ENCODE data around the gene DCST1. TPM values are rescaled to one million over a fixed set of nuclear protein-coding genes. Genes with fewer than 3 reads are reported as not detected.

DCST1 gene
- total and polyA plus RNA-seq, 2 of the 13 experiments (the other 11 are each of a cell fraction or from before 2014, with no cell fraction given), result 0.04 TPM; not detected in 1

DNA sequence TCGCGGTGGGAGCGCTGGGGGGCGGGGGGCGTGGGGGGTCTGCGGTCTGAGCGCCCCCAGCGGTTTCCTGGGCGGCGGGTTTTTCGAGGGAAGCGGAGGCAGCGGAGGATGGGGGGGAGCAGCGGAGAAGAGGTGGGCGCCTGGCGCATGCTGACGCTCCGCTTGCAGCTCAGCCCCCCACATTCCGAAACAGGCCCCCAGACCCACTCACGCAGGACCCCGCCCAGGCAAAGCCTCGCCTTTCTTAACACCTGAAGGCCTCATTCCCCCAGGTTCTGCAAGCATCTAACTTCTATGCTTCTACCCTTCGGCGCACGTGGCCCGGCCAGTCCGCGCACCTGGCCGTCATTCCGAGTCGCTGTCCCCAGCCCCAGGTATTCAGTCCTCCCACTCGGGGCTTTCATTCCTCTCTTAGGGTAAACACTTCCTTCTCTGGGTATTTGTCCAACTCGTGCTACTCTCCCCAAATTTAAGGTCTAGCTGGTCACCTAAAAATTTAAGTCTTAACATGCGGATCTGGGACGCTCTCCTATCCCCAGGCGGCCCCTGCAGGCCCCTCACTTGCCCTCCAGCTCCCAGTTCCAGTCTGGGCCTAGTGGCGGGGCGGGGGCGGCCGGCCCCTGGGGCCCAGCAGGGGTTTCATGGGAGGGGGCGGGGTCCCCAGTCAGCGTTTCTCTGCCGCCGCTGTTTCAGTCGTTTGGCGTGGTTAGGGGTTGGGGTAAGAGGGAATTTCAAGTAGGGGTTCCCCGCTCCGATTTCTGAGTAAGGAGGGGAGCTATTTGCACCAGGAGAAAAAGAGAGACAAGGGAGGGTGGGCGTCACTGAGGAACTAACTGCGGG, 33.8 kb upstream of the DCST1 start (continued):
- TF ChIP-seq STAT6 (CRISPR knock-in tag; IDR thresholded peaks at IDR 0.05; ENCODE audit: borderline replicate concordance) (no peak), FIP1L1 (IDR thresholded peaks at IDR 0.05; ENCODE audit: borderline replicate concordance, insufficient read depth, low read depth, low read length) (0 out of 2 replicates have a peak, but pooled peaks have one; percentile 22), ZNF616 (CRISPR knock-in tag; IDR thresholded peaks at IDR 0.05; ENCODE audit: low read depth) (no peak), ZBTB38 (CRISPR knock-in tag; IDR thresholded peaks at IDR 0.05) (peak; percentile 29; the same call in 1 of the 2 replicates), MTF1 (CRISPR knock-in tag; IDR thresholded peaks at IDR 0.05) (no peak), ZBTB3 (CRISPR knock-in tag; IDR thresholded peaks at IDR 0.05; ENCODE audit: borderline replicate concordance, low read depth) (0 out of 2 replicates have a peak, but pooled peaks have one; percentile 11), PRDM15 (CRISPR knock-in tag; IDR thresholded peaks at IDR 0.05) (peak; percentile 94), HNRNPL (IDR thresholded peaks at IDR 0.05; ENCODE audit: low read depth, low read length) (0 out of 2 replicates have a peak, but pooled peaks have one; percentile 19), ZNF264 (CRISPR knock-in tag; IDR thresholded peaks at IDR 0.05) (peak; percentile 44; the same call in 1 of the 2 replicates), HOXA7 (CRISPR knock-in tag; IDR thresholded peaks at IDR 0.05) (no peak)
- TF ChIP-seq, protein P1, sequence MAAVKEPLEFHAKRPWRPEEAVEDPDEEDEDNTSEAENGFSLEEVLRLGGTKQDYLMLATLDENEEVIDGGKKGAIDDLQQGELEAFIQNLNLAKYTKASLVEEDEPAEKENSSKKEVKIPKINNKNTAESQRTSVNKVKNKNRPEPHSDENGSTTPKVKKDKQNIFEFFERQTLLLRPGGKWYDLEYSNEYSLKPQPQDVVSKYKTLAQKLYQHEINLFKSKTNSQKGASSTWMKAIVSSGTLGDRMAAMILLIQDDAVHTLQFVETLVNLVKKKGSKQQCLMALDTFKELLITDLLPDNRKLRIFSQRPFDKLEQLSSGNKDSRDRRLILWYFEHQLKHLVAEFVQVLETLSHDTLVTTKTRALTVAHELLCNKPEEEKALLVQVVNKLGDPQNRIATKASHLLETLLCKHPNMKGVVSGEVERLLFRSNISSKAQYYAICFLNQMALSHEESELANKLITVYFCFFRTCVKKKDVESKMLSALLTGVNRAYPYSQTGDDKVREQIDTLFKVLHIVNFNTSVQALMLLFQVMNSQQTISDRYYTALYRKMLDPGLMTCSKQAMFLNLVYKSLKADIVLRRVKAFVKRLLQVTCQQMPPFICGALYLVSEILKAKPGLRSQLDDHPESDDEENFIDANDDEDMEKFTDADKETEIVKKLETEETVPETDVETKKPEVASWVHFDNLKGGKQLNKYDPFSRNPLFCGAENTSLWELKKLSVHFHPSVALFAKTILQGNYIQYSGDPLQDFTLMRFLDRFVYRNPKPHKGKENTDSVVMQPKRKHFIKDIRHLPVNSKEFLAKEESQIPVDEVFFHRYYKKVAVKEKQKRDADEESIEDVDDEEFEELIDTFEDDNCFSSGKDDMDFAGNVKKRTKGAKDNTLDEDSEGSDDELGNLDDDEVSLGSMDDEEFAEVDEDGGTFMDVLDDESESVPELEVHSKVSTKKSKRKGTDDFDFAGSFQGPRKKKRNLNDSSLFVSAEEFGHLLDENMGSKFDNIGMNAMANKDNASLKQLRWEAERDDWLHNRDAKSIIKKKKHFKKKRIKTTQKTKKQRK (IDR thresholded peaks at IDR 0.05; ENCODE audit: low read length), result no peak
- TF ChIP-seq, protein P2, sequence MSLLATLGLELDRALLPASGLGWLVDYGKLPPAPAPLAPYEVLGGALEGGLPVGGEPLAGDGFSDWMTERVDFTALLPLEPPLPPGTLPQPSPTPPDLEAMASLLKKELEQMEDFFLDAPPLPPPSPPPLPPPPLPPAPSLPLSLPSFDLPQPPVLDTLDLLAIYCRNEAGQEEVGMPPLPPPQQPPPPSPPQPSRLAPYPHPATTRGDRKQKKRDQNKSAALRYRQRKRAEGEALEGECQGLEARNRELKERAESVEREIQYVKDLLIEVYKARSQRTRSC (CRISPR knock-in tag; IDR thresholded peaks at IDR 0.05; ENCODE audit: low read depth), result no peak
